Astrocyte (in vitro differentiated cells and primary cell): ENCODE results near the gene CCAR1.

ENCODE experiments used
- CTCF ChIP-seq: IDR thresholded peaks from 2 replicates; pipeline ENCODE4 v1.5.1; 2011; ENCODE audit warnings: low read depth, mild to moderate bottlenecking, inconsistent platforms, low read length, moderate library complexity; ENCODE audit not compliant: insufficient read depth
- EZH2 ChIP-seq: IDR thresholded peaks from 2 replicates; pipeline ENCODE4 v1.6.1; 2012; ENCODE audit warnings: mild to moderate bottlenecking, low read length, inconsistent platforms; ENCODE audit not compliant: insufficient read depth

DNA sequence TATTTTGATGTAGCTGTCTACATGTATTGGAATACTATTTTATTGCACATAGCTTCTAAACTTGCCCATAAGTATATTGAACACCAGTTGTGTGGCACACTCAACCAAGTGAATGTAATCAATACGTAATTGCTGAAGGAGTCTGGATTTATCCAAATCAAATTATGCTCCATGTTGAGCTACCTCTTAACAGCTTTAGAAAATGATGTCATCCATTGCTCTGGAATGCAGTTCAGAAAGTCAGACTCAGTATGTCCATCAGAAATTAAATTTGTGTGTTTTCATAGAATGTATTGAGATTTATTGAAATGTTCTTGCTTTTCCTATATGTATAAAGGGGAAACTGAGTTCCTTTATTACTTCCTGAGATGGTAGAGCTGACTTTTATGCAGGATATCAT is 25.0 kb upstream of the CCAR1 start:
- TF ChIP-seq CTCF (no peak), EZH2 (no peak)
